Measurements from ENCODE around the gene PCYT1A. TPM values are rescaled to one million over a fixed set of nuclear protein-coding genes. Genes with fewer than 3 reads are reported as not detected.

PCYT1A gene
- total and polyA plus RNA-seq, 2 of the 13 experiments (the other 11 are each of a cell fraction or from before 2014, with no cell fraction given) = 26.4 to 45.3 TPM

GRCh38 chr3:196254376-196255283, 32.9 kb downstream of the PCYT1A start:
- Histone ChIP-seq H3K9me3 (ENCODE audit: low read length) (no peaks in the 10 kb centered on the region), H4K20me1 (ENCODE audit: insufficient read depth, low read length) (no peaks in the 10 kb centered on the region), H2AFZ (ENCODE audit: low read length) (no peak overlapping the region), H3K27ac (ENCODE audit: extremely low read length, insufficient read depth, low read length) (peak overlapping the region; percentile 48), H3K4me1 (ENCODE audit: insufficient read depth, low read length) (peaks cover 17% of the 10 kb centered on the region), H3K4me3 (replicated peaks in 1 of 3; ENCODE audit: insufficient read depth in 1 of 3, low read depth in 2 of 3, low read length in 3 of 3) (no peak overlapping the region), H3K9ac (ENCODE audit: insufficient read depth, low read depth, low read length) (no peak overlapping the region), H3K36me3 (replicated peaks in 1 of 2; ENCODE audit: control insufficient read depth in 1 of 2, insufficient read depth in 2 of 2, low read length in 2 of 2) (peaks cover 0 to 12% of the 10 kb centered on the region in 2 experiments; a peak in 1 of 5 replicates), H3K27me3 (ENCODE audit: control insufficient read depth in 1 of 2, insufficient read depth in 2 of 2, low read length in 2 of 2) (no peaks in the 10 kb centered on the region), H3K4me2 (ENCODE audit: low read depth, low read length) (no peak overlapping the region), H3K79me2 (ENCODE audit: insufficient read depth, low read length) (no peaks in the 10 kb centered on the region)
- intact Hi-C loops (cut with micrococcal nuclease; ENCODE audit: unreplicated experiment) (loop anchor here (2.0 kb wide), 1 partner anchor 38 kb away; no protein-coding TSS in a partner anchor), in situ Hi-C loops (cut with HindIII; ENCODE audit: extremely low pct_ligation_motif_present, low pct_unique_long_range_greater_than_20kb) (loop anchor here (5.0 kb wide), 1 partner anchor 263 kb away; the partner anchor contains the start of gene SMCO1)
- DNase-seq (ENCODE audit: low spot score) = no peak
- TSS peak; percentile 39 for BruUV-seq (replicated peaks)
- WGBS (ENCODE audit: low lambda C conversion rate) = 94% methylated on average over 5 of the region's 5 CpGs
- TF ChIP-seq XBP1 (CRISPR knock-in tag; IDR thresholded peaks at IDR 0.05) (no peak), ZNF121 (CRISPR knock-in tag; IDR thresholded peaks at IDR 0.05) (peak; percentile 68; the same call in 1 of the 2 replicates)
- no peak for FAIRE-seq
- CTCF ChIA-PET (ENCODE audit: low intra/inter-chr PET ratio, low total read pairs) = interaction anchor here (1.3 to 3.0 kb wide), 2 partner anchors 37 to 265 kb away, joined by 6 to 28 read pairs; no protein-coding TSS in a partner anchor
- POLR2A ChIA-PET = no interaction called here
- no peak for ATAC-seq

GRCh38 chr3:196251918-196252317, 35.6 kb downstream of the PCYT1A start:
- BruUV-seq (replicated peaks) = no TSS peak
- Histone ChIP-seq H3K27ac (ENCODE audit: extremely low read length, insufficient read depth, low read length) (no peak overlapping the region), H4K20me1 (ENCODE audit: insufficient read depth, low read length) (no peaks in the 10 kb centered on the region), H3K4me1 (ENCODE audit: insufficient read depth, low read length) (peaks cover 17% of the 10 kb centered on the region), H3K9me3 (ENCODE audit: low read length) (no peaks in the 10 kb centered on the region), H3K9ac (ENCODE audit: insufficient read depth, low read depth, low read length) (no peak overlapping the region), H3K79me2 (ENCODE audit: insufficient read depth, low read length) (no peaks in the 10 kb centered on the region), H3K4me2 (ENCODE audit: low read depth, low read length) (no peak overlapping the region), H2AFZ (ENCODE audit: low read length) (no peak overlapping the region), H3K4me3 (replicated peaks in 1 of 3; ENCODE audit: insufficient read depth in 1 of 3, low read depth in 2 of 3, low read length in 3 of 3) (no peak overlapping the region), H3K27me3 (ENCODE audit: control insufficient read depth in 1 of 2, insufficient read depth in 2 of 2, low read length in 2 of 2) (no peaks in the 10 kb centered on the region), H3K36me3 (replicated peaks in 1 of 2; ENCODE audit: control insufficient read depth in 1 of 2, insufficient read depth in 2 of 2, low read length in 2 of 2) (peaks cover 7 to 12% of the 10 kb centered on the region in 2 experiments)
- no peak for DNase-seq (ENCODE audit: low spot score)
- intact Hi-C loops (cut with micrococcal nuclease; ENCODE audit: unreplicated experiment) (no loop called here), in situ Hi-C loops (cut with HindIII; ENCODE audit: extremely low pct_ligation_motif_present, low pct_unique_long_range_greater_than_20kb) (no loop called here)
- no peak for ATAC-seq
- no peak for FAIRE-seq
- ChIA-PET POLR2A (no interaction called here), CTCF (ENCODE audit: low intra/inter-chr PET ratio, low total read pairs) (no interaction called here)
- TF ChIP-seq ZNF335 (CRISPR knock-in tag; IDR thresholded peaks at IDR 0.05) = no peak
- no peak for TF ChIP-seq TCF7 (IDR thresholded peaks at IDR 0.05; ENCODE audit: low read depth)
- no peak for TF ChIP-seq HNRNPUL1 (IDR thresholded peaks at IDR 0.05; ENCODE audit: low read depth, low read length)
- no peak for TF ChIP-seq AHR (CRISPR knock-in tag; IDR thresholded peaks at IDR 0.05)
- TF ChIP-seq ZMAT3 (CRISPR knock-in tag; conservative IDR thresholded peaks at IDR 0.05) = no peak
- TF ChIP-seq HES4 (CRISPR knock-in tag; IDR thresholded peaks at IDR 0.05; ENCODE audit: borderline replicate concordance) = no peak
- no peak for TF ChIP-seq ZNF451 (CRISPR knock-in tag; IDR thresholded peaks at IDR 0.05)
- TF ChIP-seq ZNF124 (CRISPR knock-in tag; IDR thresholded peaks at IDR 0.05) = no peak
- TF ChIP-seq, protein P1, sequence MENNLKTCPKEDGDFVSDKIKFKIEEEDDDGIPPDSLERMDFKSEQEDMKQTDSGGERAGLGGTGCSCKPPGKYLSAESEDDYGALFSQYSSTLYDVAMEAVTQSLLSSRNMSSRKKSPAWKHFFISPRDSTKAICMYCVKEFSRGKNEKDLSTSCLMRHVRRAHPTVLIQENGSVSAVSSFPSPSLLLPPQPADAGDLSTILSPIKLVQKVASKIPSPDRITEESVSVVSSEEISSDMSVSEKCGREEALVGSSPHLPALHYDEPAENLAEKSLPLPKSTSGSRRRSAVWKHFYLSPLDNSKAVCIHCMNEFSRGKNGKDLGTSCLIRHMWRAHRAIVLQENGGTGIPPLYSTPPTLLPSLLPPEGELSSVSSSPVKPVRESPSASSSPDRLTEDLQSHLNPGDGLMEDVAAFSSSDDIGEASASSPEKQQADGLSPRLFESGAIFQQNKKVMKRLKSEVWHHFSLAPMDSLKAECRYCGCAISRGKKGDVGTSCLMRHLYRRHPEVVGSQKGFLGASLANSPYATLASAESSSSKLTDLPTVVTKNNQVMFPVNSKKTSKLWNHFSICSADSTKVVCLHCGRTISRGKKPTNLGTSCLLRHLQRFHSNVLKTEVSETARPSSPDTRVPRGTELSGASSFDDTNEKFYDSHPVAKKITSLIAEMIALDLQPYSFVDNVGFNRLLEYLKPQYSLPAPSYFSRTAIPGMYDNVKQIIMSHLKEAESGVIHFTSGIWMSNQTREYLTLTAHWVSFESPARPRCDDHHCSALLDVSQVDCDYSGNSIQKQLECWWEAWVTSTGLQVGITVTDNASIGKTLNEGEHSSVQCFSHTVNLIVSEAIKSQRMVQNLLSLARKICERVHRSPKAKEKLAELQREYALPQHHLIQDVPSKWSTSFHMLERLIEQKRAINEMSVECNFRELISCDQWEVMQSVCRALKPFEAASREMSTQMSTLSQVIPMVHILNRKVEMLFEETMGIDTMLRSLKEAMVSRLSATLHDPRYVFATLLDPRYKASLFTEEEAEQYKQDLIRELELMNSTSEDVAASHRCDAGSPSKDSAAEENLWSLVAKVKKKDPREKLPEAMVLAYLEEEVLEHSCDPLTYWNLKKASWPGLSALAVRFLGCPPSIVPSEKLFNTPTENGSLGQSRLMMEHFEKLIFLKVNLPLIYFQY (CRISPR knock-in tag; IDR thresholded peaks at IDR 0.05; ENCODE audit: borderline replicate concordance) = no peak
- TF ChIP-seq HOXA7 (CRISPR knock-in tag; IDR thresholded peaks at IDR 0.05) = no peak
- WGBS (ENCODE audit: low lambda C conversion rate) = 98% methylated on average over 16 of the region's 16 CpGs
